ENCODE data around the gene NSG2.

Gene NSG2

GRCh38 chr5:174155281-174155680 is 109.8 kb downstream of the NSG2 start:
- DNase-seq, result no peak

DNA sequence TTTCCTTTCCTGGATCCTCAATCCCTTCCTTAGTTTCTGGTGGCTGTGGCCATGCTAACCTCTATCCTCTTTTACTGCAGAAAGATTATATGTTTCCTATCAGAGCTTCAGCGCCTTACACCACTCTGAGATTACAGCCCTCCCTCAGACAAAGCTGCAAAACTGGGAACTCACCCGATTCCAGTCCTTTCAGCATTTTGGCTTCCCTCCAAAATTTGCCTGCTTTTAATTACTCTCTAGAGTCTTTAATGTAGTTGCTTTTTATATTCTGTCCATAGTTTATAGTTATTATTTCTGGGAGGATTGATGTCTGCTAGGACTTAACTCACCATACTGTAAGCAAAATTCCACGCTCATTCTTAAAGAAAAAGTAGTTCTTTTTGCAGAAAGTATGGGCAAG is 110.2 kb downstream of the NSG2 start:
- DNase-seq, result no peak

GRCh38 chr5:174157048-174157447 is 111.5 kb downstream of the NSG2 start:
- DNase-seq, result no peak

All from activated naive CD4-positive, alpha-beta T cell treated with anti-CD3 and anti-CD28 coated beads, Interleukin-2, amount 50 U/mL, for 16 hours (primary cell).